Umbilical cord (tissue), 2 donors: ENCODE results near the gene BDH1. TPM values are rescaled to one million over a fixed set of nuclear protein-coding genes. Genes with fewer than 3 reads are reported as not detected.

Experiments
- DNase-seq: peaks from one replicate; pipeline ENCODE4 v3.0.0-alpha.2; 2015; ENCODE audit warnings: low spot score
- total RNA-seq: library from RNA; depleted of rRNA; stranded (reverse); fragments of >200 nt; gene quantifications from one replicate; pipeline ENCODE4 v1.2.3, GENCODE V29; 2014; ENCODE audit warnings: low replicate concordance; ENCODE audit not compliant: insufficient read depth

Gene BDH1
- total RNA-seq, 1 donor from 2014 or later = 7.2 TPM

DNA sequence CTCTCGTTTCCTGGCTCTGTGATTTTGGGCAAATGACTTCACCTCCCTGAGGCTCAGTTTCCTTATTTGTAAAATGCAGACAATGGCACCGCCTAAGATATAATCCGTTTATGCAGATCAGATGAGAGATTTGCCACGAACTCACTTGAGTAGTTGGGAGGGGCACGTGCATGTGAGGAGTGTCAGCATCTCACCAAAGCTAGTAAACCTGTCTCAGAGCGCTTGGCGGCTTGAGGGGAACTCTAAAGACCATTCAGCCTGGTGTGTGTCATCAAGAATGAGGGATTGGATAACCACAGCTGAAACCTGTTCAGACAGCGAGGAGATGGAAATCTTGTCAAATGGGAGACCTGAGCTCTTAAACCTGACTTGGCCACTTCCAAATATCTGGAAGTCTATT, 48.7 kb downstream of the BDH1 start:
- DNase-seq = no peak

DNA sequence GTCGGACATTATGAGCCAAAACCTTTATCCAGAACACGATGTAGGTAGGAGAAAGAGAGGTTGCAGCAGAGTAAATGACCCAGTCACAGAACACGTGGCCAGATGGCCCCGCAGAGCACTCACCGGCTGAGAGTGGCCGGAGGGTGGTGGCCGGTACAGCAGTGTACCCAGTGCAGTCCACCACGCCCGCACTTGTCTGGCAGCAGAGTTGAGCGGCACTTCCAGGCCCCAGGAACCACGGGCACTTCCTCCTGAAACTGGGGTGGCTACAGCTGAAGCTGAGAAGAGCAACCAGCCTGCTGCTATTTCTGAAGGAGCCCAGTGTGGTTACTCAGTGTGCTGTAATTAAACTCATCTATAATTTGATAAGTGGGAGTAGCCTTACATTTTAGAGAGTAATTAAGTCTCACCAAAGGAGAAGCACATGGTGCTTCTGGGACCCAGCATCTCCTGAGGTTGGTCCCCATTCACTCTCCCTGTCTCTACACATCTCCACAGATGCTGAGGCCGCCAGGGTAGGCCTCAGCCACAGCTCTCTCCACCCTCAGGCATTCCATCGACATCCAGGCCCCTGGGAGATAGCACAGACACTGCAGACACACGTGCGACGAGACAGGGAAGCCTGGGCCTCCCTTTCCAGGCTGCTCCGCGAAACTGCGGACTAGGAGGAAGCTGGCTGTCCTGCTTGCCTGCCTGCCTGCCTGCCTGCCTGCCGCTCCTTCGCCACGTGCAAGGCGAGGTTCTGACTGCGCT, 49.8 kb downstream of the BDH1 start:
- DNase-seq = peak; percentile 75

DNA sequence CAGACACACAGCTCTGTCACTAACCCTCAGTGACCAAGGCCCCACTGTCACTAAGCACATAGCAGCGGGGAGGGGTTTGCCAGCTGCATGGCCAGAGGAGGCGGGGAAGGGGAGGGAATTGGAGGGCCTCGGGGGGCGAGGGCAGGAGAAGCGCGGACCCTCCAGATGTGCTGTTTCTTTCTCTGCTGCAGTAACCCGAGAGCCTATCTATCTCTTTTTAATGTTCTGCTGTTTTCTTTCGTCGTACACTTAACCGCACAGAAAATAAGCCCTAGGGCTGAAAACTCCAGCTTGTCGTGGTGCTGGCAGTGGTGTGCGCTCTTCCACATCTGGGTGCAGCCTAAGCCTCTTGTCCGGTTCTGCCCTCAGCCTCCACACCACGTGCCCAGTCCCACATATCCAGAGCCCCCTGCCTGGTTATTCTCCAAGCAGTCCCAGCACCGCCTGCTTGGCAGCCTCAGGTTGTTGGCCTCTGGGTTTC, 51.1 kb downstream of the BDH1 start:
- DNase-seq = peak; percentile 72

GRCh38 chr3:197504229-197504628, 51.5 kb downstream of the BDH1 start:
- DNase-seq = peak; percentile 71

DNA sequence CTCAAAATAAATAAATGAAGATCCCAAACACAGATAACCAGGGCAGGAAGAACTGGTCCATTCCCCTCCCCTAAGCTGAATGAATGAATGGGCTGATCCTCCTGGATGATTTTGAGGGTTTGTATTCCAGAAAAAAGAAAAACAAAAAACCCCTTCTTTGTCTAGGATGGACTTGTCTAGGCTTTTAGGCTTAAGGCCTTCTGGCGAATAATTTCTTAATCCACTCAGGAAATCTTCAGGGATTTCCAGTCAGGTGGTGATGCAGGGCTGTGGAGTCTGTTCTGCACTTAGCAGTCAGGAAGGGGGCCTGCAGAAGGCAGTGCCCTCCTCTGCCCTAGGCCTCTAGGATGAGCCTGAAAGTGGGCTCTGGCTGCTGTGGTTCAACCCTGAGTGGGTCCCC, 52.1 kb downstream of the BDH1 start:
- peak; percentile 52 for DNase-seq

- no peak for DNase-seq
Observed at GRCh38 chr3:197501879-197502620, 53.7 kb downstream of the BDH1 start.

DNA sequence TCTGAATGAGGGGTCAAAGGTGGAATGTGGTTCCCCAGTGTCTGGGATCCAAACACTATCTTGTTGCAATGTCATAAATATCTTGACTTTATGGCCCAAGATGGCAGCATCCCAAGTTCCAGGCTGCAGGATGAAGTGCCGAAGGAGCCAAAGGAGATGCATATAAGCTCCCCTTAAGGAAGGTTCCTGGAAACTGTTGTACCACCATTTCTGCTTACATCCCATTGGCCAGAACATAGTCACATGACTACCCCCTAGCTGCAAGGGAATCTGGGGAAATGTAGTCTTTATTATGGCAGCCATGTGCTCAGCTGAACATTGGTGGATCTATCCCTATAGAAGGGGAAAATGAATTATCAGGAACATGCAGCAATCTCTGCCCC, 54.3 kb downstream of the BDH1 start:
- DNase-seq = no peak

DNA sequence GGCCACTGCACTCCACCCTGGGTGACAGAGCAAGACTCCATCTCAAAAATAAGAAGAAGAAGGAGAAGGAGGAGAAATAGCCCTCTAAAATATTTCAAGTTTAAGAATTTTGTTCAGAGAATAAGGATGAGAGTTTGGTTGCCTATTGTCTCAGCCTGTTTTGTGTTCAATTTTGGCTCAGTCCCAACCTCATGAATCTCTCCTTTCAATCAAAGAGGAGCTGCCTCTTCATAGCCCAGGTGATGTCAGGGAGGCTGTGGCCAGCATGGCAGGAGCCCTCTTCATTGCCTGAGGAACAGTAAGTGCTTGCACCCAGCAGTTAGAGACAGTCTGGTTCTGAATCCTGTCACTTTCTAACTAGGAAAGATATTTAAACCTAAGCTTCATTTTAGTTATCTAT, 55.0 kb downstream of the BDH1 start:
- no peak for DNase-seq

GRCh38 chr3:197499427-197499826, 56.3 kb downstream of the BDH1 start:
- no peak for DNase-seq

DNA sequence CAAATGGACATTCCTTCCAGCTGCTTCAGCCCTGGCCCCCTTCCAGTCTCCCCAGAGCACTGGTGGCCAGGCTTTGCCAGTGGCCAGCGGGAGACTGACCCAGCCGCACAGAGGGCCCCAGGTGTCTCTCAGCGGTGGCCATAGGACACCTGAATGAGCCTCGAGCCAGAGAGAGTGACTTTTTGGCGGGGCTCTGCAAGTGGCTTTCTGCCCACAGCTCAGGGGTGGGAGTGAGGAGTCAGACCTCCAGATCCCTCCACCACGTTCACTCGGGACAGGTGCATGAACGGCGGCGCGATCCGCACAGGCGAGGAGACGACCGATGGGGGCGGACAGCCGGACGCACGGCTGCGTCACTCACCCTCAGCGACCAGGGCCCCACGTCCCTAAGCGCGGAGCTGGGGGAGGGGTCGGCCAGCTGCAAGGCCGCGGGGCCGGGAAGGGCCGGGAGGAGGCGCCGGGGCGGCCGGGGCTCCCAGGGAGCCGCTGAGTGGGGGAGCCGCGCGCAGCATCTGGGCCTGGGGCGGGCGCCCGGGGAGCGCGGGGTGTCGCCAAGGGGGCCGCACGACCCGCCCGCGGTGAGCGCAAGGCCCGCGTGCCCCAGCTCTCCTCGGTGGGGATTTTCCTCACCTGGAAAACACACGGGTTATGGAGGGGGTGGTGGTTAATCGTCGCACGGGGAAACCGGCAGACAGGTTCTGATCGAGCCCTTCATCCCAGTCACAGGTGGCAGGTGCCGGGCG, 57.1 kb downstream of the BDH1 start:
- no peak for DNase-seq

- DNase-seq = no peak
Observed at GRCh38 chr3:197496746-197497125, 59.0 kb downstream of the BDH1 start.

DNA sequence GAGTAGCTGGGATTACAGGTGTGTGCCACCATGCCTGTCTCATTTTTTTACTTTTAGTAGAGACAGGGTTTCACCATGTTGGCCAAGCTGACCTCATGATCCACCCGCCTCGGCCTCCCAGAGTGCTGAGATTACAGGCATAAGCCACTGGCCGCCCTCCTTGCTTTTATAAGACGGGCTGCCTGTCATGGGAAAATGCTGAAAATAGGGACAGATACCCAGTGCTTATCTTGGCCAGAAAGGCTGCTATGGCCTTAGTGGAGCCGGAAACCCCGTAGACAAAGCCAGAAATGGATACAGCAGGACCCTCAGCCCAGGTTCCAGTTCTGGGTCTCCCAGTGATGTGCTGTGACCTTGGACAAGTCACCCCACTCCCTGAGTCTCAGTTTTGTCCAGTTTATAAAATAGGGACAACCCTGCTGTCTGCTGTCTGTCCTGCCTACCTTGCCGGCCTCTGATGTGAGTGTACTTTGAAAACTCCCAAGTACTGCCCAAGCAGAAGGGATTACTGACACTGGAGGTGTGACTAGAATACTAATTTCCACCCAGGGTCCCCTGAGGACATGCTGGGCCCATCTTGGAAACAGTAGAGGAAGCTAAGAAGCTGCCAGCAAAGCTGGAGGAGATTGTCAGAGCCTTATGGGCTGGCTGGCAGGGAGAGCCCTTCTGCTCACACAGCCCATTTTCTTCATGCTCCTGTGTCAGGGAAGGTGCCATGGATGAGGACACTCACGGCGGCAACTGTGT, 59.6 kb downstream of the BDH1 start:
- DNase-seq = no peak

GRCh38 chr3:197495499-197495898, 60.3 kb downstream of the BDH1 start:
- DNase-seq = no peak

DNA sequence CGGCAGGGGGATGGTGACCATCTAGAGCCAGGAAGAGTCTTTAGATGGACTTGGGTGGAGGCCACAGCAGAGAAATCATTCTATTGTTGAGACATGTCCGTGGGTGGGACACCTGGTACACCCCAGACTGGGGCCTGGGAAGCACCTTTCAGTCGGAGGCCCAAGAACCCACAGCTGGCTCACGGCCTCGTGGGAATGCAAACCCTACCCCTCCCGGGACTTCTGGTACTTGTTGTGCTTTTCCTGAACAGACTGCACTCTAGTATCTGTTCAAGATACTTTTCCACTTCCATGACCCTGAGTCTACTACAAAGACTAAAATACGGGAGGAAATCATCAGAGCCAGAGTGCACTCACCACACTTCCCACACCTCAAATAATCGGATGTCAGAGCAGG, 60.7 kb downstream of the BDH1 start:
- no peak for DNase-seq

DNA sequence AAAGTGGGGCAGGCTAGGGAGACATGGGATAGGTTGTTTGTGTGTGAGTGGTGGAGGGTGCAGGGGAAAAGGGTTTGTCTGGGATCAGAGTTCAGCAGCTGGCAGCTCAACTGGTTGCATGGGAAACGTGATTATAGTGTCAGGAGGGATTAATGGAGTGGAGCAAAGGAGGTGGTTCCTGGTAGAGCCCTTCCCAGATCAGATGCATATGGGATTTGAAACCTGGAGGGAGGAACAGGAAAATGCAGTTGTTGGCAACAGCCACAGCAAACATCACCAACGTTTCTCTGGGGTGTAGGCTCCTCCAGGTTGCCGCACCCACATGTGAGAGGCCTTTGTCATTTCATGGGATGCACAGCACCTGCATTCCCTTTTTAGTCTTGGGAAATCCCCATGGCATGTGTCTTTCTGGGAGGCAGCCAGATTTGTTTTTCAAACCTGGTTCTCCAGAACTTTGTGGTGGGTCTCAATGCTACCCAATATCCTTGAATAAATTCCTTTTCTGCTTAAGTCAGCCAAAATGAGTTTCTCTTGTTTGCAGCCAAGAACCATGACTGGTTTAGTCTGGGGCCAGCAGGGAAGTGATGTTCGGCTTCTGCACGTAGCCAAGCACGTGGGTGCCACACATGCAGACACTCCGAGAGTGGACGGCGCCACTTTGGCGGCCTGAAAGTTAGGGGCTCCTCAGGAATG, 61.3 kb downstream of the BDH1 start:
- DNase-seq = no peak

DNA sequence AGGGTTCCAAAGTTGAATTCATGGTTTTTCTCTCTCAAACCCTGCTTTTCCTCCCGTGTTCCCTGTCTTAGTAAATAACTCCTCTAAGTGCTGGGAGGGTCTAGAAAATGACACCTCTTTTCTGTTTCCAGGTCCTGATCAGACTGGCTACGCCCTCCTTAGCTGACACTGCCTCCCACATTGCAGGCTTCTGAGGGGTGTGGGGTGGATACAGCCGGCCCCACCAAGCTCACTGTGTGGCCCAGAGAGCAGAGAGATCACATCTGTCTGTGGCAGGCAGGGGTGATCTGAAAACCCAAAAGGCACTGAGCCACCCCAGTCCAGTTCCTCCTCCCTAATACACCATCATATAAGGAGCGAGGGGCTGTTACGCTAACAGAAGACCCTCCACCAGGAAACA, 62.7 kb downstream of the BDH1 start:
- DNase-seq = no peak

DNA sequence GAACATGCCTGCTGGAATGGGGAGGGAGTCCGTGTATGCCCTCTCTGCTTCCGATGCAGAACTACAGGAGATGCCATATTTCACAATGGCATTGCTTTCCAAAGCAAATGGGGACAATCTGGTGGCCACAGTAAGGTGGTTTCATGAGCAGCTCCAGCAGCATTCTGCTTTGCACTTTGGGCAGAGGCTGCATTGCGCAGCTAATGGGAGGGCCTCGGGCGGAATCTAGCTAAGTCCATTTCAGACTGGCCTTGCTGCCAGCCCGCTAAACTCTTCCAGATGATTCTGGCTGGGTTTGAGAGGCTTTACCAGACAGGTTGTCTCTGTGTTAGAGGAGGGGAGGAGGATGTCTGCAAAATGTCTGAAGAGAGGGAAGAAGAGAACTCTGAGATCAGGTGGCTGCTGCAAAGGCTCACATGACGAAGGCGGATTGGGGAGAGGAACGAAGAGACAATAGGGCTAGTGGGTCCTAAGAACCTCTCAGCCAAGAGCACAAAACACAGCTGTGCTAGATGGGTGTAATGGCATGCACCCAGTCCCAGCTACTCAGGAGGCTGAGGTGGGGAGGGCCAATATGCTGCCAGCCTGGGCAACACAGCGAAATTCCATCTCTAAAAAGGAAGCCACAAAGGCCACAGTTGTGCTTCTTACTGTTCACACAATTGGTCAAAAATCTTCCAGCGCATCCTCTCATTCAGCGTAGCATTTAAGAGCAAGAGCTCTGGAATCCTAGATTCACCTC, 63.7 kb downstream of the BDH1 start:
- DNase-seq = peak; percentile 58

DNA sequence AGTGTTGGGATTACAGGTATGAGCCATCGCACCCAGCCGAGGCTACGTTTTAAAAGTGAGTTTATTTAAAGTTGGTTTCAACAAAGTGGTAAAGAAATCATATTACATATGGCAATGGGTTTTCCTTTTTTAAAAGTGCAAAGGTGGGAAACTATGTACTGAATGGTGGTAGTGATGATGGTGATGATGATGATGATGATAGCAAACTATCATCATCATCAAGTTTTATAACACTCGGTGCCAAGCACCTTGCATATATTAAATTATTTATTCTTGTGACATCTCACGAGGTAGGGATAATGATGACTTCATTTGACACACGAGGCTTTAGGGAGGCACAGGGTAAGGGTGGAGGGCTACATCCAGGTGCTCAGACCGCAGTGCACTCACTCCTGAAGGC, 64.3 kb downstream of the BDH1 start:
- no peak for DNase-seq

DNA sequence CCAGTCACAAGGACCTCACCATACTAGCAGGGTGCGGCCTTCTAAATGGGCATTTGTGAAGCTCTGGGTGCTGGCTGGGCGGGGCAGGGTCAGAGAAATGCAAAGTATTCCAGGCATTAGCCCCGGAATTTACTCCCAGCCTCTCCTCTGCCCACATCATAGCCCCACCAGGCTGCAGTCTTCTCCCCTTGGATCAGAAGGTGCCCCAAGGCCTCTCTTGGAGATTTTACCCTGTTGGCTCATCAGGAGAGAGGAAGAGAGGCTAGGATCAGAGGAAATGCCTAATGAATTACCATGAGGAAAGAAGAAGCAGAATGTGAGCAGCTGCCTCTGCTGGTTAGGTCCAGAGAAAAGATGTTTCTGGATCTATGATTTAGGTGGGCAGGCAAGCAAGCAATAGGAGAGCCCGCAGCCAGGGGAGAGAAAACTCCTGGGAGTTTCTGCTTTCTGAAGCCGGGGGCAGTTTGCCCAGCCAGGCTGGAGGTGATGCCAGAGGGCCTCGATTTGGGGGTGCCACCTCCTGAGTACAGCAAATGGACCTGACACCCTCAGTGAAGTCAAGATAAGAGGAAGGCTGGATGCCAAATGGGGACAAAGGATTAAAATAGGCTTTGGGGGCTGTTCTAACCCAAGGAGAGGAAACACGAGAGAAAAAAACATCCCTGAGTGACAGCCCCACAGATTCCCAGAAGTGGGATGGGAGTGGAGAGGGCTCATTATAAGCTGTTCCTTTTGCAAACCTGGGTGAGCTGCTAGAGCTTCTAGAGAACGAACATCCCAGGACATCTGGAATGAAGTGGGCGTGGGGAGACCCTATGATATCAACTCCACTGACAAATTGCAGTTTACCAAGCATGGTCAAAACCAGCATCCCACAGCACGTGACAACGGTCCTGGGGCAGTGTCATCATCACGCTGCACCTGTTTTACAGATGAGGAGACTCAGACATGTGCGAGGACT, 65.4 kb downstream of the BDH1 start:
- peak; percentile 57 for DNase-seq
